GM12873 (cell line): ENCODE data around the gene SORCS2.

Experiments
- CTCF ChIP-seq: IDR thresholded peaks from 2 replicates; pipeline ENCODE4 v1.5.1; 2012; ENCODE audit warnings: low read depth, mild to moderate bottlenecking, moderate library complexity, low read length, control low read depth; ENCODE audit not compliant: insufficient read depth; ENCODE audit errors: missing control alignments

Gene SORCS2

GRCh38 chr4:7584098-7584497, 391.8 kb downstream of the SORCS2 start:
- TF ChIP-seq CTCF: no peak

GRCh38 chr4:7584606-7585159, 392.3 kb downstream of the SORCS2 start:
- no peak for TF ChIP-seq CTCF

- TF ChIP-seq CTCF: no peak
Observed at GRCh38 chr4:7585768-7586167, 393.4 kb downstream of the SORCS2 start.

- TF ChIP-seq CTCF: no peak
Observed at GRCh38 chr4:7587433-7588405, 395.4 kb downstream of the SORCS2 start.

GRCh38 chr4:7590189-7590588, 397.9 kb downstream of the SORCS2 start:
- no peak for TF ChIP-seq CTCF

- no peak for TF ChIP-seq CTCF
Observed at GRCh38 chr4:7590899-7591298, 398.6 kb downstream of the SORCS2 start.

- no peak for TF ChIP-seq CTCF
Observed at GRCh38 chr4:7591409-7592053, 399.2 kb downstream of the SORCS2 start.
